NCI-H1694 treated with DMSO at 0.1 percent for 48 hours (cell line): ENCODE measurements around the gene RILPL2.
"Not testable (repeated sequence)": the region's sequence is repeated elsewhere in the genome, so short reads cannot be mapped to it uniquely, and the experiment has no call there.

Experiments
- DNase-seq: peaks from one replicate; lab custom pipeline; 2025; lab: John Stamatoyannopoulos, UW

Gene RILPL2

DNA sequence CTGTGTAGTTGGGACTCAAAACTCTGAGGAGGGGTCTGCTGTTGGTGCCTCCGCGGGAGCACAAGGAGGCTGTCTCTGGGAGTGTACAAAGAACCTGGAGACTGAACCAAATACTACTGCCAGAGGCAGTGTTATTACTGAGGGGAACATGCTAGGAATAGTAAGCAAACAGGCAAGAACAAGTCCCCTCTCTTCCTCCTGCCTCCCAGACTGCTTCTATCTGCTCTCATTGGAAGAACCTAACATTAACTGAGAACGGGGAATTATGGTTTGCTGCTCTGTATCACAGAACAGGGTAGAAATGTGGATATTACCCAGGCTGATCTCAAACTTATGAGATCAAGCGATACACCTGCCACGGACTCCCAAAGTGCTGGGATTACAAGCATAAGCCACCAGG is 57.1 kb downstream of the RILPL2 start:
- DNase-seq, result no peak

DNA sequence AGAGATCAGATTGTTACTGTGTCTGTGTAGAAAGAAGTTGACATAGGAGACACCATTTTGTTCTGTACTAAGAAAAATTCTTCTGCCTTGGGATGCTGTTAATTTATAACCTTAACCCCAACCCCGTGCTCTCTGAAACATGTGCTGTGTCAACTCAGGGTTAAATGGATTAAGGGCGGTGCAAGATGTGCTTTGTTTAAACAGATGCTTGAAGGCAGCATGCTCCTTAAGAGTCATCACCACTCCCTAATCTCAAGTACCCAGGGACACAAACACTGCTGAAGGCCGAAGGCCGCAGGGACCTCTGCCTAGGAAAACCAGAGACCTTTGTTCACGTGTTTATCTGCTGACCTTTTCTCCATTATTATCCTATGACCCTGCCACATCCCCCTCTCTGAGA is 64.1 kb downstream of the RILPL2 start:
- DNase-seq, result not testable (repeated sequence)

DNA sequence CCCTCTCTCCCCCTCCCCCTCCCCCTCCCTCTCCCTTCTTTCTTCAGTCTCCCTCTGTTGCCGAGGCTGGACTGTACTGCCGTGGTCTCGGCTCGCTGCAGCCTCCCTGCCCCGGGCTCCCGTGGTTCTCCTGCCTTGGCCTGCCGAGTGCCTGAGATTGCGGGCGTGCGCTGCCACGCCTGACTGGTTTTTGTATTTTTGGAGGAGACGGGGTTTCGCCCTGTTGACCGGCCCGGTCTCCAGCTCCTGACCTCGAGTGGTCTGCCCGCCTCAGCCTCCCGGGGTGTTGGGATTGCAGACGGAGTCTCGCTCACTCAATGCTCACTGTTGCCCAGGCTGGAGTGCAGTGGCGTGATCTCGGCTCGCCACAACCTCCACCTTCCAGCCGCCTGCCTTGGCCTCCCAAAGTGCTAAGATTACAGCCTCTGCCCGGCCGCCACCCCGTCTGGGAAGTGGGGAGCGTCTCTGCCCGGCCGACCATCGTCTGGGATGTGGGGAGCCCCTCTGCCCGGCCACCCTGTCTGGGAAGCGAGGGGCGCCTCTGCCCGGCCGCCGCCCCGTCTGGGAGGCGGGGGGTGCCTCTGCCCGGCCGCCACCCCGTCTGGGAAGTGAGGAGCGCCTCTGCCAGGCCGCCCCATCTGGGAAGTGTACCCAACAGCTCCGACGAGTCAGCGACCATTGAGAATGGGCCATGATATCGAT is 64.7 kb downstream of the RILPL2 start:
- not testable (repeated sequence) for DNase-seq

DNA sequence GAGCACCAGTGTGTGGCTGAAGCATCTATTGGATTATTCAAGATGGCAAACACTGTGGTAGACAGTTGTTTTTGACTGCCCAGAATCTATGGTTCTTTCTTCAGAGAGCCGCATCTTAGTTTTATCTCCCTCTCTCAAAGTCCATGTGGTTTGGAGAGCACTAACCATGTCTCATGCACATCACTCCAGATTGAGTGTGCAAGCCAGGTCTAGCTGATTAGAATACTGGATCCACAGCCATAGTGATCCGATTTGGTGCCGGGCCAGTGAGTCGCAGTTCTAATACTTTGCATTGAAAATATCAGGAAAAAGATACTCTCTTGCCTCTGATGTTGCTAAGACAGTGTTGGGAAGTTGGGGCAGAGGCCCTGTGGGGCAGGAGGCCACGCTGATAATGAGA is 67.3 kb downstream of the RILPL2 start:
- no peak for DNase-seq

DNA sequence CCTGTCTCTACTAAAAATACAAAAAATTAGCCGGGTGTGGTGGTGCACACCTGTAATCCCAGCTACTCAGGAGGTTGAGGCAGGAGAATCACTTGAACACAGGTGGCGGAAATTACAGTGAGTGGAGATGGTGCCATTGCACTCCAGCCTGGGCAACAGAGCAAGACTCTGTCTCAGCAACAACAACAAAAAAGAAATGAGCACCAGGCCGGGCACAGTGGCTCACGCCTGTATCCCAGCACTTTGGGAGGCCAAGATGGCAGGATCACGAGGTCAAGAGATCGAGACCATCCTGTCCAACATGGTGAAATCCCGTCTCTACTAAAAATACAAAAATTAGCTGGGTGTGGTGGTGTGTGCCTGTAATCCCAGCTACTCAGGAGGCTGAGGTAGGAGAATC is 68.1 kb downstream of the RILPL2 start:
- DNase-seq, result not testable (repeated sequence)

DNA sequence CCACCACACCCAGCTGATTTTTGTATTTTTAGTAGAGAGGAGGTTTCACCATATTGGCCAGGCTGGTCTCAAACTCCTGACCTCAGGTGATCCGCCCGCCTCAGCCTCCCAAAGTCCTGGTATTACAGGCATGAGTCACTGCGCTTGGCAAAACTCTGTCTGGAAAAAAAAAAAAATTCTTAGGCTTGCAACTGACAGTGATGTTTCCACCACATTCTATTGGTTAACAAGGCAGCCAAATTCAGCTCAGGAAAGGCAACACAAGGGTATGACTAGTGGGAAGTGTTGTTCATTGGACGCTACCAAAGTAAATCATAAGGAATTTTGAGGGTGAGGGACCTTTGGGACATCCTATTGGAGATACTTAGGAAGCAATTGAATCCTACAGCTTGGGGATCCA is 69.0 kb downstream of the RILPL2 start:
- no peak for DNase-seq
